ENCODE data around the gene NMT2. TPM values are rescaled to one million over a fixed set of nuclear protein-coding genes. Genes with fewer than 3 reads are reported as not detected.

Gene NMT2
- total RNA-seq, 1 experiment from 2014 or later, result 11.8 TPM

- no peak overlapping the region for H2BK120ac ChIP-seq (ENCODE audit: low read depth, low read length, poor library complexity, severe bottlenecking)
- H4K91ac ChIP-seq (ENCODE audit: insufficient read length, low read depth, low read length), result no peak overlapping the region
- peaks cover 11% of the 10 kb centered on the region for H3K27me3 Mint-ChIP-seq (ENCODE audit: low read depth)
- H2BK12ac ChIP-seq (ENCODE audit: insufficient read length, low read depth, low read length), result no peak overlapping the region
- H3K23me2 ChIP-seq (ENCODE audit: insufficient read length, low read depth, low read length, poor library complexity, severe bottlenecking), result no peaks in the 10 kb centered on the region
- H4K8ac ChIP-seq (replicated peaks; ENCODE audit: insufficient read length, low read depth, low read length), result no peak overlapping the region
- no peaks in the 10 kb centered on the region for H3K79me2 ChIP-seq (ENCODE audit: insufficient read depth, low read length)
- no peak overlapping the region for H3K56ac ChIP-seq (ENCODE audit: insufficient read length, low read depth, low read length)
- H3K27me3 ChIP-seq (ENCODE audit: insufficient read depth, low read length), result 0 out of 2 replicates have a peak, but pooled peaks cover 2% of the 10 kb centered on the region
- no peaks in the 10 kb centered on the region for H3K9me3 Mint-ChIP-seq
- H2AFZ ChIP-seq (ENCODE audit: low read length), result no peak overlapping the region
- no peaks in the 10 kb centered on the region for H3K9me3 ChIP-seq (ENCODE audit: control insufficient read depth, low read depth, low read length)
- H3K27ac Mint-ChIP-seq, result no peak overlapping the region
- H4K20me1 ChIP-seq (ENCODE audit: control insufficient read depth, insufficient read depth, insufficient read length), result no peaks in the 10 kb centered on the region
- no peak overlapping the region for H2BK20ac ChIP-seq (ENCODE audit: low read depth, low read length, poor library complexity, severe bottlenecking)
- TF ChIP-seq CTCF (conservative IDR thresholded peaks at IDR 0.05), result no peak
- H3K4me2 ChIP-seq (ENCODE audit: insufficient read depth, insufficient read length, low read length), result no peak overlapping the region
- no peak overlapping the region for H2BK15ac ChIP-seq (ENCODE audit: low read depth, low read length)
- no peak overlapping the region for H4K5ac ChIP-seq (ENCODE audit: insufficient read length, low read depth, low read length)
- no peak overlapping the region for H3T11ph ChIP-seq (ENCODE audit: low read length)
- no peak overlapping the region for H3K23ac ChIP-seq (ENCODE audit: insufficient read length, low read depth, low read length)
- H3K4me3 Mint-ChIP-seq, result no peak overlapping the region
- no peak overlapping the region for H3K14ac ChIP-seq (ENCODE audit: insufficient read depth, low read length)
- H3K4me1 ChIP-seq (ENCODE audit: insufficient read depth, low read length), result no peaks in the 10 kb centered on the region
- H3K18ac ChIP-seq (ENCODE audit: insufficient read length, low read depth, low read length), result no peak overlapping the region
- no peak overlapping the region for H3K4ac ChIP-seq (ENCODE audit: low read depth, low read length)
- H3K27ac ChIP-seq (ENCODE audit: insufficient read length, low read depth, low read length), result no peak overlapping the region
- WGBS (ENCODE audit: extremely low coverage, insufficient read length, low lambda C conversion rate), result no CpG with 5 or more reads among the region's 5 CpGs
- no peaks in the 10 kb centered on the region for H3K79me1 ChIP-seq (ENCODE audit: insufficient read depth, low read depth, low read length, poor library complexity, severe bottlenecking)
- no peak overlapping the region for H2AK5ac ChIP-seq (ENCODE audit: insufficient read length, low read length)
- no peak overlapping the region for H3K9ac ChIP-seq (ENCODE audit: extremely low read depth, insufficient read length, low read length)
- no peak overlapping the region for H2BK5ac ChIP-seq (ENCODE audit: insufficient read length, low read length)
- no peaks in the 10 kb centered on the region for H3K36me3 Mint-ChIP-seq (ENCODE audit: insufficient read depth in 1 of 3, low read depth in 3 of 3)
- no peaks in the 10 kb centered on the region for H3K4me1 Mint-ChIP-seq
- DNase-seq, result no peak
Observed at GRCh38 chr10:15180736-15181135, 12.2 kb upstream of the NMT2 start.
